Measurements from ENCODE around the gene DNAJC1.
"Not testable (repeated sequence)": the region's sequence is repeated elsewhere in the genome, so short reads cannot be mapped to it uniquely, and the experiment has no call there.

DNAJC1 gene

GRCh38 chr10:21721000-21721665 lies 282.4 kb downstream of the DNAJC1 start:
- no peak for DNase-seq

DNA sequence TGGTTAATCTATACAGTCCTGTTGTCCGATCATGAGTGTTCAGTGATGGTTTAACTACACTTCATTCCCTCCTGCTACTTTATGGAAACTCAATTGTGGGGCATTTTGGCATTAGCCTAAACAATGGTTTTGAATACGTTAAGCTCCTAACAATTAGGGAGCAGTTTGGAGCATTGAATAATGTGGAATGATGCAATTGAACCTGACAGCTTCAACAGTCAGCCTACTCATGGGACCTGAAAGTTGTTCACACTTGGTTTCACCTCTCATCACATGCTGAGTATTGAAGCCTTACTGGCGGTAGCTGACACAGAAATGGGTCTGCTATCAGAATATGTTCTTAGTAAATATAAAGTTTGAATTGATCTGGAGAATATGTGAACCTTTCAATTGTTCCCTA lies 283.4 kb downstream of the DNAJC1 start:
- DNase-seq = no peak

GRCh38 chr10:21719502-21719901 lies 284.0 kb downstream of the DNAJC1 start:
- no peak for DNase-seq

DNA sequence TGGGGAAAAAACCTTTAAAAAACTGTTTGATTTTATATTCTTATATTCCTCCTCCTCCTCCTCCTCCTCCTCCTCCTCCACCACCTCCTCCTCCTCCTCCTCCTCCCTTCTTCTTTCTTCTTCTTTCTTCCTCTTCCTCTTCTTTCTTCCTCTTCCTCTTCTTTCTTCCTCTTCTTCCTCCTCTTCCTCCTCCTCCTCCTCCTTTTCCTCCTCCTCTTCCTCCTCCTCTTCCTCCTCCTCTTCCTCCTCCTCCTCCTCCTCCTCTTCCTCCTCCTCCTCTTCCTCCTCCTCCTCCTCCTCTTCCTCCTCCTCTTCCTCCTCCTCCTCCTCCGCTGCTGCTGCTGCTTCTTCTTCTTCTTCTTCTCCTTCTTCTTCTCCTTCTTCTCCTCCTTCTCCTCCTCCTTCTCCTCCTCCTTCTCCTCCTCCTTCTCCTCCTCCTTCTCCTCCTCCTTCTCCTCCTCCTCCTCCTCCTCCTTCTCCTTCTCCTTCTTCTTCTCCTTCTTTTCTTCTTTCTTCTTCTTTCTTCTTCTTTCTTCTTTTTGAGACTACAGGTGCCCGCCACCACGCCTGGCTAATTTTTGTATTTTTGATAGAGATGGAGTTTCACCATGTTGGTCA lies 286.0 kb downstream of the DNAJC1 start:
- not testable (repeated sequence) for DNase-seq

GRCh38 chr10:21715531-21716195 lies 287.9 kb downstream of the DNAJC1 start:
- no peak for DNase-seq

DNA sequence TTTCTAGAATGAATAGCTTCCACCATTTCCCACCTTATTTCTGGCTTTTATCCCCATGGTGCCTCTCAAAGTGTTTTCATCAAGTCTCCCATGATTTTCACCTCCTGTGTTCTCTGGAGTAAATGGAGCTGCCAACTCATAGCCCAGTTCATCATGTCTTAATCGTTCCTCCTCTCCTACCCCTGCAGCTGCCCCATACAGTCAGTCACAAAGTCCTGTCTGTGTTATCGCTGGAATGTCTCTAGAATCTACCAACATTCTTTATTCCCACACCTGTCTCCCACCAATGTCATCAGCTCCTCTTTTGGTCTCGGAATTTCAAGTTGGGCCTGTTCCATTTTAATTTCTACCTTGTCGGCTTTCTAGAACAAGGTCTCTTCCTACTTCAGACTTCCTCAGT lies 290.6 kb downstream of the DNAJC1 start:
- no peak for DNase-seq

DNA sequence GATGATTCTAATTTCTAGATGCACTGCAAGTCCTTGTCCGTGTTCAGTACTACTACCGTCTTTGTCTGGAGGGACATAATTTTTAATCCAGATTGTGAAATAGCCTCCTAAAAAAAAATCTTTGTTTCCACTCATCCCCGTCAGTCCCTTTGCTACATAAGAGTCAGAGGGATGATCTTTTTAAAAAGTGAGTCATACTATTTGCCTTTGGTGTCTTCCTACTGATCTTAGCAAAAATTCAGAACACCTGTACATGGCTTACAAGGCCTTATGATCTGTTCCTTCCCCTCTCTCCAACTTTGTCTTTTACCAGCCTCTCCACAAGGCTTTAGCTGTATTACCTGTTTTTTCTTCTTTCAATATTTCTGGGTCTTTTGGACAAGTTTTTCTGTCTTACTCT lies 296.0 kb downstream of the DNAJC1 start:
- no peak for DNase-seq
